Pons (tissue), 1 donor: Measurements from ENCODE around the gene ARSG.
"Not testable (repeated sequence)": the region's sequence is repeated elsewhere in the genome, so short reads cannot be mapped to it uniquely, and the experiment has no call there.

Experiments
- DNase-seq: peaks from one replicate; pipeline ENCODE4 v3.0.0-alpha.2; 2016; ENCODE audit warnings: low spot score

ARSG gene

DNA sequence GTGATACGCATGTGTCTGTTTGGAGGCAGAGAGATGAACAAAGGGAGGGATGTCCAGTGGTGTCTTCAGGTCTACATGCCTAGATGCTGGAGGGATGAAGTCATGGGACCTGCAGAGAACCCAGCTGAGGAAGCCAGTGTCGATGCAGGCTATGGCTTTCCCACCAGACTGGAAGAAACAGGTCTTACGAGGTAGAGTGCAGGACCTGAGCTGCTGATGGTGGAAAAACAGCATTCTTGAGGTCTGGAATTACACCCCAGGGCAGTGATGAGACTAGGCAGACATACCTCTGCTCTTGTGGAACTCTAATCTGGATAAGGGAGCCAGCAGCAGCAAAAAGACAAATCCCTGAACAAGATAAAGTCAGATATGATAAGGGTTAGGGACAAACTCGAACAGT lies 37.4 kb downstream of the ARSG start:
- DNase-seq: no peak

DNA sequence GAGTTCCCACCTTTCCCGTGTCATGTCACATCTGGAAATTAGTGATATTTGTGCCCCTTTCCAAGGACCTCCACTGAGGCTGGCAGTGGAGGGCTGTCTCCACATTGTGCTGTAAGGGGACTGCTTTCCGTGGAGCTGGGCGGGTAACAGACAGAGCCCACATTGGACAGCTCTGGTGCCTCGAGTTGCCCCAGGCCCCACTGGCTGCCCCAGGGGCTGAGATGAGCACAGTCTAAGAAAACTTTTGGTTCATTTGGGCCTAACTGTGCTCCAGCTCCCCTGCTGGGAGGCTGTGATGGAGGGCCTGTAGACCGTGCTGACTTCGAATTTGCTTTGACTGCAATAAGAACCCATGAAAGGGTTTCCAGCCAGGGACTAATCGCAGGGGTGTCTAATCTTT lies 38.0 kb downstream of the ARSG start:
- no peak for DNase-seq

DNA sequence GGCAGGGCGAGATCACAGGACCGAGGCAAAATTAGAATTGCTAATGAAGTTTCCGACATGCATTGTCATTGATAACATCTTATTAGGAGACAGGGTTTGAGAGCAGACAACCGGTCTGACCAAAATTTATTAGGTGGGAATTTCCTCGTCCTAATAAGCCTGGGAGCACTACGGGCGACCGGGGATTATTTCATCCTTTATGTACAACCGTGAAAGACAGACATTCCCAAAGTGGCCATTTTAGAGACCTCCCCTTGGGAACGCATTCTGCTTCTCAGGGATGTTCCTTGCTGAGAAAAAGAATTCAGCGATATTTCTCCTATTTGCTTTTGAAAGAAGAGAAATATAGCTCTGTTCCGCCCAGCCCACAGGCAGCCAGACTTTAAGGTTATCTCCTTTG lies 40.6 kb downstream of the ARSG start:
- DNase-seq: not testable (repeated sequence)

DNA sequence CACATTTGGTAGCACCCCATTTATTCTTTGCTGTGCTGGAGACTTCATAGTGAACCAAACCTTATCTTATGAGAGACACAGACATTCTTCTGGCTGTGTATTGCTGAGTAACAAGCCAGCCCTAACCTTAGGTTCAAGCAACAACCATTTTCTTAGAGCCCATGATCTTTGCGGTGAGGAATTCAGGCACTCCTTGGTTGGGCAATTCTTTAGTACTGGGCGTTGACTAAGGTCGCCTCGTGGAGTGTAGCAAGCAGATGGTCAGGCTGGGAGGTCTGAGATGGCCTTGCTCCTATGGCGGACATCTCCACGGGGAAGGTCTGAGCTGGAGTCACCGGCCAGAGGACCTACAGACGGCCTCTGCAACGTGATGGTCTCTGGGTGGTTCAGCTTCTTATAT lies 43.1 kb downstream of the ARSG start:
- no peak for DNase-seq

DNA sequence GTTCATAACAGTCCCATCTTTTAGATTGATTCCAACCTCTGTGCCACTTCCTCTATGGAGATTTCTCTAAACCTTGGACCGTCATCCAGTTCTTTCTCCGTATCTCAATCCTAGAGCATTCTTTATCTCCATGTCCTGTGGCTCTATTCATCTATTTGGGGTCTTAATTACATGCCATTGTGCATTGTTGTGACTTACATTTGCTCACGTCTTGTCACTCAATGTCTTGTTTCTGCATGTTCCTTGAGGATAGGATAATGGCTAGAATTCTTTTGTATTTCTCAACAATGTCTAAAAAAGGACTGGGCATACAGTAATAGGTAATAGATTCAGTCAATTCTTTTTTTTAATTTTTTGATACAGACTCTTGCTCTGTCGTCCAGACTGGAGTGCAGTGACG lies 50.2 kb downstream of the ARSG start:
- no peak for DNase-seq

DNA sequence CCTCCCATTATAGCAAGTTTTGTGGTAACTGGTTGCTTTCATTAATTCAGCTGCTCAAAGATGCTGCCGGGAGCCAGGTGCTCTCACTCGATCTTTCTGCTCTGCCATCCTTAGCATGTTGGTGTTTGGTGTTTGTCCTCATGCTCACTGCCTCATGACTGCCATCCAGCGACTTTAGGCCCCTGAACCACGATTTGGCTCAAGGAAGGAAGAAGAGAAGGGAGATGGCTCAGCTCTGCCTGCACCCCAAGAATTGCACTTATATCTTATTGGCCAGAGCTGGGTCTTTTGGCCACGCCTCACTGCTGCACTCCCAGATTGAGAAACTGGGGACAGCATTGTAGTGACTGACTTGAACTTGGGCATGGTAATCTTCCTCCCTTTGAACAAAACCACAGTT lies 52.7 kb downstream of the ARSG start:
- no peak for DNase-seq

DNA sequence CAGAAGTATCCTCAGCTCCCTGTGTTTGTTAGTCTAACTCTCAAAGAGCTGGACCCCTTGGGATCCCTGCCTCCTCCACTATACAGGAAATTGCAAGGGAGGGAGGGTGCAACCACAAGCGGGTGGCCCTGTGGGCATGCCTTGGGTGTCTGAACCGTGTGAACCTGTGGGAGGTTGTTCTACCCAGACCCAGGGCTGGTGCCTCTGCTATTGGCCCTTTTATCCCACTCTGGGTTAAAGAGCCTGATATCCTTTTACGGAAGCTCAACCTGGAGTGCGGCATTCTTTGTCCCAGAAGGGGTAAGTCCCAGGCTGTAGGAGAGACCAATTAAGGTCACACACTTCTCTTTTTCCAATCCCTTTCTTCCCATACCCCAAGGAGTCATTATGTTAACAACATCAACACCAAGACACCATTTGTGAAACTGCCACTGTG lies 53.4 kb downstream of the ARSG start:
- no peak for DNase-seq

DNA sequence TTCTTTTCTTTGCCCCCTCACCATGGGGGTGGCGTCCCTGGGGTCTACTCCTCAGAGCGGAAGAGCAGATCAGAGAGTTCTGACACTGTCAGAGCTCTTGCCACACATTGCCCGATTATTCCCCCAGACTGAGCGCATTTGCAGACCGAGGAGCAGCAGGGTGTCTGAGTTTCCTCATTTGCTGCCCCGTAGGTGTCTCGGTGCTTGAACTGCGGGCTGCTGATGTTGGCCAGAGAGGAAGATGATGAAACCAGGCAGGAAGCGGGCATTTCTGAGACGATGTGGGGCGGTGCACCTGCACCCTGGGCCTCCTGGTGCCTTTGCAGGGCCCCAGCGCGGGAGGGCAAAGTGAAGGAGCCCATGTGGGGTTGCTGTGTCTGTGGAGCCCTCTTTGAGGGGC lies 55.2 kb downstream of the ARSG start:
- DNase-seq: no peak

DNA sequence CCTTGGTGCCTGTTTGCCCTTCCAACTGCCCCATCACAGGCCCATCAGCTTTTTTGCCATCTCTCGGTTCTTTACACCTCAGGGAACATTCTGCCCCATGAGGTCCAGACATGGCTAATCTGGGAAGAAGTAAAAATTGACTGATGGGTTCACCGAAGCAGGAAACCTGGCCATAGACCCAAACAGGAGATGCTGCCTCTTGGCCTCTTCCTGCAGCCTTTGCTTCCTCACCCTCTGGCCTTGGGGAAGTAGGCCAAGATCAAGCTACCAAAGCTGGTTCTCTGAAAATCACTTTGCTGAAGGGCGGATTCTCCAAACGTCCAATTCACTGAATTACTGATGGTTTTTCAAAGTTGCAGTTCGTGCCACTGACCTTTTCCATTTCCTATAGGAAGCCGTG lies 56.1 kb downstream of the ARSG start:
- no peak for DNase-seq

DNA sequence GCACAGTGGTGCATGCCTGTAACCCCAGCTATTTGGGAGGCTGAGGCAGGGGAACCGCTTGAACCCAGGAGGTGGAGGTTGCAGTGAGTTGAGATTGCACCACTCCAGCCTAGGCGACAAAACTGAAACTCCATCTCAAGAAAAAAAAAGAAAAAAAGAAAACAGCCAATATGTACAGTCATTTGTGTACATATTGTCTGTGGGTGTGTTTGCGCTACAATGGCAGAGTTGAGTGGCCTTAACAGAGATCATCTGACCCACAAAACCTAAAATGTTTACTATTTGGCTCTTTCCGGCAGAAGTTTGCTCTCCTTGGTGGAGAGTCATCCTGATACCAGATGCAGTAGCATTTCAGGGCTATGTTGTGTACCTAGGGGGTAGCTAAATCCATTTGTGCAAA lies 57.9 kb downstream of the ARSG start:
- DNase-seq: no peak

DNA sequence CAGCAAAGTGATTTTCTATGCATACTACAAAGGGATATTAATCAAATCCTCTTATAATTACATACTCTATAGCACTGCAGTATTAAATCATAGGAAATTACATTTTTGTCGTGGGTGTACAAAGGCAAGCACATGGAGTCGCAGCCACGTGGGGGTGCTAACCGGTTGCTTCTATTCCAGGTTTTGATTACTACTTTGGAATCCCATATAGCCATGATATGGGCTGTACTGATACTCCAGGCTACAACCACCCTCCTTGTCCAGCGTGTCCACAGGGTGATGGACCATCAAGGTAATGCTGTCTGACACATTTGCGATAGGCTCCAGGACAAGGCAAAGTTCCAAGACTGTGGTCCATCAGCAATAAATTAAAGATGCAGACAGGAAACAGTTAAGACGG lies 60.1 kb downstream of the ARSG start:
- no peak for DNase-seq

DNA sequence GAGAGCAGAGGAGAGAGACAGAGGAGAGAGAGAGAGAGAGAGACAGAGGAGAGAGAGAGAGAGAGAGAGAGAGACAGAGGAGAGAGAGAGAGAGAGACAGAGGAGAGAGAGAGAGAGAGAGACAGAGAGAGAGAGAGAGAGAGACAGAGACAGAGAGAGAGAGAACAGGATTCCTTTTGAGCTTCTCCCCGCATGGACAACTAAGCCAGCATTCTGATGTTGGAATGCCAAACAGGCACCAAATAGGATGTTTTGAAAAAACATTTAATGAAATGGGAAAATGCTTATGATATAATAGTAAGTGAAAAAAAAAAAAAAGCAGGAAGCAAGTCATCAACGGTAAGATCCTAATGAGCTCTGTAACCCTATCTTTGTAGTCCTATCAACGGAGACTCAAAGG lies 60.7 kb downstream of the ARSG start:
- no peak for DNase-seq

DNA sequence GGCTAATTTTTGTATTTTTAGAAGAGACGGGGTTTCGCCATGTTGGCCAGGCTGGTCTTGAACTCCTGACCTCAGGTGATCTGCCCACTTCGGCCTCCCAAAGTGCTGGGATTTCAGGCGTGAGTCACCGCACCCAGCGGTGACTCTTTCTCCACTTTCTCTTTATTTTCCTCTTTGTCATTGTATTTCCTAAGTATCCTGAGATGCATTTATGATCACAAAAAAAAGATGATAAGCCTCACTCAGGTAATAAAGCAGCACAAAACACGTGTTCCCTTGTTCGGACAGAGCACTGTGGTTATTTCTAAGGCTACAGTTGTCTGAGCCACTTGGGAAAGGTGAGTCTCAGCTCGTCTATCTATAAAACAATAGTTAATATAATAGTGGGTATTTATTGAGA lies 61.4 kb downstream of the ARSG start:
- DNase-seq: not testable (repeated sequence)

DNA sequence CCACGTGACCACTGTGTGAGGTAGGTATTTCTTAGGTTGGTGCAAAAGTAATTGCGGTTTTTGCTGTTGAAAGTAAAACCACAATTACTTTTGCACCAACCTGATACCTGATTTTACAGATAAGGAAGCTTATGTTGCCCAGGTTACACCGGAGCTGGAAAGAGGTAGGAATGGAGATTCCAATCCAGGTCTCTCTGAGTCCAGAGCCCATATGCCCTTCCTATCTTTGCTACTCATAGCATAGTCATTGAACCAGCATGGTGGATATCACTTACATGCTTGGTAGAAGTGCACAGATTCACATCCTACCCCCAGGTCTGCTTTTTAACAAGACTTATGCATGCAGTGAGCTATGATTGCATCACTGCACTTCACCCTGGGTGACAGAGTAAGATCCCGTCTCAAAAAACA lies 61.8 kb downstream of the ARSG start:
- no peak for DNase-seq

DNA sequence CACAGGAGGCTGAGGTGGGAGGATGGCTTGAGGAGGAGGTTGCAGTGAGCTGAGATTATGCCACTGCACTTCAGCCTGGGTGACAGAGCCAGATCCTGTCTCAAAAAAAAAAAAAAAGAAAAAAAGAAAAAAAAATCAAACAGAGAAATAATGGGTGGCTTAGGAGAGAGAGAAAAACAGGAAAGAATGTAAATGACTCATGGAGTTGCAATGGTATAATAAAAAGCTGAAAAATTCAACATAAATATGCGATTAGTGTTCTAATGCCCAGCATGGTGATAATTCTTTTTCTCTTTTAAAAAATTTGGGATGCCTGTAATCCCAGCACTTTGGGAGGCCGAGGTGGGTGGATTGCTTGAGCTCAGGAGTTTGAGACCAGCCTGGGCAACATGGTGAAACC lies 63.0 kb downstream of the ARSG start:
- not testable (repeated sequence) for DNase-seq

DNA sequence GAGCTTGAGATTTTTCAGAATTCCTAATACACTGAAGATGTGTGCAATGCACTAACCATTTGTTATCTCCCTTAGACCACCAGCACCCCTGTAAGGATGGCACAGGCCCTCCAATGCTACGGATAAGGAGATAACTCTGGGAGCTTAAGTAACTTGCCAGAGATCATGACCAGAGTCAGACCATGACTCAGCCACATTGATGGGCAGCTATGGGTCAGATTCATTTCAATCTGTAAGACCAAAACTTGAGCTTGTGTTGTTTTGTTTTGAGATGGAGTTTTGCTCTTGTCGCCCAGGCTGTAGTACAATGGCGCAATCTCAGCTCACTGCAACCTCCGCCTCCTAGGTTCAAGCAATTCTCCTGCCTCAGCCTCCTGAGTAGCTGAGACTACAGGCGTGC lies 63.8 kb downstream of the ARSG start:
- DNase-seq: not testable (repeated sequence)

DNA sequence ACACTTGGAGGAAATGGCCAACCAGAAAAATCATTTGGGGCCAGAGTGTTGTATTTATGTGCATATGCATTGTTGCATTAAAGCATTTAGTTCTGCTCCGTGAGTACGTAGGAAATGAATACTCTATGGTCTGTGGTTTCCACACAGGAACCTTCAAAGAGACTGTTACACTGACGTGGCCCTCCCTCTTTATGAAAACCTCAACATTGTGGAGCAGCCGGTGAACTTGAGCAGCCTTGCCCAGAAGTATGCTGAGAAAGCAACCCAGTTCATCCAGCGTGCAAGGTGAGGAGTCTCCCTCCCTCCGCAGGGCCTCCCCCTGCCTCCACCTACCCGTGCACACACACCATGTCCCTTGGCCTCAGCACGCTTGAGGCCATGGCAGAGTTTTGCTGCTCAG lies 65.2 kb downstream of the ARSG start:
- DNase-seq: no peak

DNA sequence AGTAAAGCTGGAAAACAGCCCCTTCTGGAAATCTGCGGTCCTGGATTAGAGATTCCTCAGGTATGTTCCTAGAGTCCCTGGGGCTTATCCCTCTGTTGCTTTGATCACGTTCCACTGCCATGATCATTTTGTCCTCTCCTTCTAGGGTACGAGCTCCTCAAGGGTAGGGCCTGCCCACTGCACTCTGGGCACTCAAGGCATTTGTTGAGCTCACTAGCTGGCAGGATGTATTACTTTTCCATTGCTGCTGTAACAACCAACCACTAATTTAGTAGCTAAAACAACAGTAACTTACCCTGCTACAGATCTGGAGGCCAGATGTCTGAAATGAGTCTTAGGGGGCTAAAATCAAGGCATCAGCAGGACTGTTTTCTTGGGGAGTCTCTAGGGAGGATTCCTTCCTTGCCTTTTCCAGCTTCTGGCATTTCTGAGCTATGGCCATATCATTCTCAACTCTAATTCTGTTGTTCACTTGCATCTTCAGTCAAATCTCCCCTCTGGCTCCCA lies 65.7 kb downstream of the ARSG start:
- DNase-seq: no peak

DNA sequence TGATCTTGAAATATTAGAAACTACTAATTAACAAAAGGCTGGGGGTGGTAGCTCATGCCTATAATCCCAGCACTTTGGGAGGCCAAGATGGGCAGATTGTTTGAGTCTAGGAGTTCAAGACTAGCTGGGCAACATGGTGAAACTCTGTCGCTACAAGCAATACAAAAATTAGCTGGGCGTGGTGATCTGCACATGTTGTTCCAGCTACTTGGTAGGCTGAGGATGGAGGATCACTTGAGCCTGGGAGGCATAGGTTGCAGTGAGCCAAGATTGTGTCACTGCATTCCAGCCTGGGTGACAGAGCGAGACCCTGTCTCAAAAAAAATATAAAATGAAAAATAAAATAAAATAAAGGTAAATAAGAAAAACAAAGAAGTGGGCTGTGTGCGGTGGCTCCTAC lies 66.6 kb downstream of the ARSG start:
- DNase-seq: no peak

DNA sequence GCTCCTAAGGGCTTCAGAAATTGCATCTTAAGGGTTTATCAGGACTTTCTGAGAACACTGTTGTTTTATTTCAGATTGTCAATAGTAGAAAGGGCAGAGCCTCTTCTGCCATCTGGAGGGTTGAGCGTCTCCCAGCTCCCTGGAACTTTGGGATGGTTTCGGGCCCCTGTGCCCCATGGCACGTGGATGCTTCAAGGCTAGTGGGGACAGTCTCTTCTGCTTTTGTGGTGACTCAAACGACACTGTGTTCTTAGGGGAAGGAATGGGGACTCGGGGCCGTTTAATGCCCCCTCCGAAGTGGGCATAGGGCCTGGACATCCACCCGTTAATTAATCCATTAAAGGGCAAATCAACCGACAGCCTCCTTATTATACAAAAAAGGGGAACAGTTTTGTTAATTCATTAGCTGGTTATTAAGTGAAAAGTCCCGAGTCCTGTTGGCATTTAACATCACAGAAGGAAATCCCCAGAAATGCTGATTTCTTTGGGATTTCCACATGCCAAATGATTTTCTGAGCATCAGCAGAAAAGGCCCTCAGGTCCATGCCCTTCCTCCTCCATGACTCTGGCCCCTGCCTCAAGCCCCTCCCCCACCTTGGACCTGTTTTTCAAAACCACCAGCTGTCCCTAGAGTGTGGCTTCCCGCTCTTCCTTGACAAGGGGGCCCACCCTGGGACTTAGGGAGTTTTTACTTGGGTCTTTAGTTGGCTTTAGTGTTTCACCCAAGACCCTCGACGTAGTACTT lies 68.7 kb downstream of the ARSG start:
- no peak for DNase-seq

DNA sequence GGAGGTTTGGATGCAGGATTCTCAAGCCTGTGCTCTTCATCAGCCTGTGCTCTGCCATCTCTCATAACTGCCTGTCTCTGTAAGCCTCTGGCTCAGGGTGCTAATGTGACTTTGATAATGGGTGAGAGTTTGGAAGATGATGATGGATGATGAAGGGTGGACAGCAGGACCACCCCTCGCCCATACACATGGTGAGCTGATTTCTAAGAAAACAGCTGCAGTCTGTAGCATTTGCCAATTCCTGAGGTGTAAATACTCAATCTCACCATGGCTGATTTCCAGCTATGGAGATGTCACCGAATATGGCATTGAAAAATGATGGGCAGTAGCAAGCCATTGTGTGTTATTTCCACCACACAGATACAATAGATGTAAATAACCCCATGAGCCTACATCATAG lies 74.2 kb downstream of the ARSG start:
- no peak for DNase-seq

DNA sequence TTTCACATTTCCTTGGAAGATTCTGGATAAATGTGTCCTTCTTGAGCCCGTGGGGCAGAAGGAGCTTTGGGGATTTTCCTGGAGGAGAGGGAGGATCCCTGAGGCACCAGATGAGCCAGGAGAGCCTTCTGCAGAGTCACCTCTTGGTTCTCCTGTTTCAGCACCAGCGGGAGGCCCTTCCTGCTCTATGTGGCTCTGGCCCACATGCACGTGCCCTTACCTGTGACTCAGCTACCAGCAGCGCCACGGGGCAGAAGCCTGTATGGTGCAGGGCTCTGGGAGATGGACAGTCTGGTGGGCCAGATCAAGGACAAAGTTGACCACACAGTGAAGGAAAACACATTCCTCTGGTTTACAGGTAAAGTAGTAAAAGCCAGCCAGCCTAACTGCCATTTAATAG lies 77.1 kb downstream of the ARSG start:
- no peak for DNase-seq

DNA sequence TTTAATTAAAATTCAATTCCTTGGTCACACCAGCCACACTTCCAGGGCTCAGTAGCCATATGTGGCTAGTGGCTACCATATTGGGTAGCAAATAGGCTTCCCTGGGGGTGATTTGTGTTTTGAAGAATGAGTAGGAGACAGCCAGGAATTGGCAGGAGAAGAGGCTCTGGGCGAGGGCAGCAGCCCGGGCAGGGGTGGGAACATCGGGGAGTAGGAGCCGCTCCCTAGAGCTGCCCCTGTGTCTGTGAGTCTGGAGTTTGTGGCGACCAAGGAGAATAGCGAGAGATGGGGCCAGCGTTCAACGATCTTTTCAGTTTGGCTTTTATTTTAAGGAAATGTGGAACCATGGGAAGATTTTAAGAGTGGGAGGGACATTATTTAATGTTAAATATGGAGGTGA lies 84.3 kb downstream of the ARSG start:
- DNase-seq: no peak

DNA sequence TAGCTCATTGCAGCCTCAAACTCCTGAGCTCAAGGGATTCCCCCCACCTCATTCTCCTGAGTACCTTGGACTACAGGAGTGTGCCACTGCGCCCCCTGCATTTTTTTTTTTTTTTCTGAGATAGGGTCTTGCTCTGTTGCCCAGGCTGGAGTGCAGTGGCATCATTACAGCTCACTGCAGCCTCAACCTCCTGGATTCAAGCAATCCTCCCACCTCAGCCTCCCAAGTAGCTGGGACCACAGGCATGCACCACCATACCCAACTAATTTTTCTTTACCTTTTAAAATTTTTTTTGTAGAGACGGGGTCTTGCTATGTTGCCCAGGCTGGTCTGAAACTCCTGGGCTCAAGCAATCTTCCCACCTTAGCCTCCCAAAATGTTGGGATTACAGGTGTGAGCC lies 84.9 kb downstream of the ARSG start:
- not testable (repeated sequence) for DNase-seq
